ENCODE results near the gene GLYR1.

GLYR1 gene

GRCh38 chr16:4879049-4879448, 32.0 kb upstream of the GLYR1 start:
- no peak for DNase-seq

- DNase-seq = no peak
Observed at GRCh38 chr16:4877380-4877685, 30.2 kb upstream of the GLYR1 start.

DNA sequence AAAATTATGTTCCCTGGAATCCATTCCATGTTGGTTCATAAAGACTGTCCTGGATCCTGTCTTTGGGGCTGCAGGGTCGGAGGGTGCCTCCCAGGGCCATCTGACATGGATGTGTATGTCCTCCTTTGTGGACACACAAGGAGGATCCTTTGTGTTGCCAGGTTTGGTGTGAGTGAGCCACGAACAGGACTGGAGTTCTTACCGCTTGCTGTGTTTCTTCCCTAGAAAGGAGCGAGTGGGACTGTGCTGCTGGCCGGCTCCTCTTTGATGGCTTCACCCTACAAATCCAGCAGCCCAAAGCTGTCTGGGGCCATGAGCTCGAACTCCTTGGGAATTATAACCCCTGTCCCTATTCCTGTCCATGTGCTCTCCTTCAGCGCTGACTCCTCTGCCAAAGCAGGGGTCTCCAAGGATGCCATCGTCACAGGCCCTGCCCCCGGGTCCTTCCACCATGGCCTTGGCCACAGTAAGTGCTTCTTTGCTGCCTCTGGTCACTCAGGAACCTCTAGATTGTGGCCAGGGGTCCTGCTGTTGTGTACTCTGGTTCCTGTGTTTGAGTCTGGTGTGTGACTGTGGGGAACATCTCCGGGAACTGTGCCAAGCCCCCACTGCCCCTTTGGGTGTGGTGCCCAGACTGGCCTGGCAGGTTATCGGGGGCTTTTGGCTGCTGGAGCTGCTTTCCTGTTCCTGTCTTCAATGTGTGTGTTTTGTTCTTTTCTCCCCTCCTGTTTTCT, 29.7 kb upstream of the GLYR1 start:
- no peak for DNase-seq

GRCh38 chr16:4874666-4875065, 27.6 kb upstream of the GLYR1 start:
- no peak for DNase-seq

- DNase-seq = no peak
Observed at GRCh38 chr16:4873091-4873490, 26.0 kb upstream of the GLYR1 start.

DNA sequence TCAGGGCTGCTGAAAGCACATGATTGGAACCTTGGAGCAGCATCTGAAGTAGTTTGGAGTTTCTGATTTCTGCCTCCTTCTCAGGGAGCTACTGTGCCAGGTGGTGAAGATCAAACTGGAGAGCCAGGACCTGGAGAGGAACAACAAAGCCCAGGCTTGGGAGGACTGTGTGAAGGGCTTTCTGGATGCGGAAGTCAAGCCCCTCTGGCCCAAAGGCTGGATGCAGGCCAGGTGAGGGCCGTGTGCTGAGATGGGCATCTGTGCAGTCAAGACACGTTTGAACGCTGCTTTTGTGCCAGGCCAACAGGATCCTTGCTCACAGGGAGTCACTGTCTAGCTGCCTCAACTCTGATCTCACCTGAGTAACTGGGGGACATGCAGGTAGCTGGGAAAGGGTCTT, 24.0 kb upstream of the GLYR1 start:
- DNase-seq = peak; percentile 95

GRCh38 chr16:4870138-4870671, 23.1 kb upstream of the GLYR1 start:
- DNase-seq = peak; percentile 83

DNA sequence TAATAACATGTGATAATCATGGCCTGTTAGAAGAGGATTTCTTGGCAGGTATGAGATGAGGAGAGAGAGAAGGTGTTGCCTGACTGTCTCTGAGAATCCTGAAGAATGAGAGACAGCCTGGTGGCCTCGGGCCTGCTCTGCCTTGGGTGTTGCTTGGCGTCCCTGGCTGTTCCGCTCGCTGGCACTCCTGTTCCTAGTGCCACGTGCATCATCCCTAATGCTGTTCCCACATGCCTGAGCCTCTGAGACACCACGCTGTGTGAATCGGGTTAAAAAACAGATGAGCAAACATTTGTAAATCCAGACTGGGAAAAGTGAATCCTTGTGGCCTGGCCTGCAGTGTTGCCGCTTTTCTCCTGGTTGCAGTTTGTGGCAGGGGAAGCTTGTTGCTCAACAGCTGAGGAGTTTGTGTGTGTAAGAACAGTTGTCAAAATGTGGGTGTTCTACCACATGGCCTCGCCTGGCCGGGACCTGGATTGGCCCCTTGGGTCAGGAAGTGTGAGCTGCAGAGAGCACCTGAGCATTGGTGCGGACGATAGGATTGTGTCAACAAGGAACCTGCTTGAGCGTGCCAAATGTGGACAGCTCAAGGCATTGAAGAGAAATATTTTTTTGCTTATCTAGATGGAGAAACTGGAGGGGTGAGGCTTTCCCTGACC, 22.2 kb upstream of the GLYR1 start:
- peak; percentile 10 for DNase-seq

DNA sequence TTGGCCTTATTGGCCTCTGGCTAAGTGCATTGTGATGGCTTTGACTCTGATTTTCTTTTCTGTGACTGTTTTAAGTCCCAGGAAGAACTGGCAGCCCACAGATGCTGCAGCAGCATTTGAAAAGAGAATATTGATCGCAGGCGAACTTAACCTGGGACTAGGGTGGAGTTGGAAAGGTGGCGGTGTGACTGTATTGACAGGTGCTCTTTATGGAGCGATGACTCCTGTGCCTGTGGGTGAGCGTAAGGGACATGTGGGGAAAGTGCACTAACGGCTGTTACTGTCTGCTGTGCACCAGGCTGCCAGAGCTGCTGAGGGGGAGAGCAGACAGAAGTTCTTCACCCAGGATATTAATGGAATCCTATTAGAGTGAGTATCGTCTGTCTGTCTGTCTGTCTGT, 21.4 kb upstream of the GLYR1 start:
- no peak for DNase-seq

DNA sequence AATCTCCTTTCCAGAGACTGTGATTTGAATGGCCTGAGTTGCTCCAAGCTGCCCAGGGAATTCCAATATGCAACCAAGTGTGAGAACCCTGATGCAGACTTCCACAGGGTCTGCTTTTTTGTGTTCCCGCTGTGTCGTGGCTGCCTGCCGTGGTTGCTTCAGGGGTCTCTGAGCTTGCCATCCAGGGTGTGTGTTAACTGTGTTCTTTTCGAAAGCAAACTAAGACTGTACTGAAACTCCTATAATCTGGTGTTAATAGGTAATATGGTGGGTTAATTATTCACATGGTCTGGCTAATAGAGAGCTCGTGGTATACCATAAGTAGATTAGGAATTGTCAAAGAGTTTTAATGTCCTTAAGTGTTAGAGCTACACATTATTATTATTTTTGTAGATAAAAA, 20.9 kb upstream of the GLYR1 start:
- no peak for DNase-seq

- DNase-seq = no peak
Observed at GRCh38 chr16:4866586-4866985, 19.5 kb upstream of the GLYR1 start.

- DNase-seq = no peak
Observed at GRCh38 chr16:4865231-4865860, 18.3 kb upstream of the GLYR1 start.

GRCh38 chr16:4864728-4865127, 17.6 kb upstream of the GLYR1 start:
- DNase-seq = no peak

DNA sequence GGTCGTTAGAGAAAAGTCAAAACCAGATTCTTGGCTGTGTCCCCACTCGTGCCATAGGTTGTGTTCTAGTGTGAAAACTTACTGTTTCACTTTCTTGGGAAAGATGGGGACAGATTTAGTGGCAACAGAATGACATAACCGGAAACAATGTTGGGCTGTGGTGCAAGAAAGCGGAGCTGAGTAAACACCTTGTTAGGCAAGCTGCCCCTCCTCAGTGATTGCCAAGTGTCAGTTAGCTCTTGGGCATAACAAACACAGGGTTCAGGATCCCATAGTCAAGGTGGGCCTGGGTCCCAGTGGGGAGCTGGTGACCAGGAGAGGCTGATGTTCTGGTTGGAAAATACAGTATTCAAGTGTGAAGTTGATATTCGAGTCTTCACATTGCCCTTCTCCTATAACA, 15.6 kb upstream of the GLYR1 start:
- no peak for DNase-seq

- DNase-seq = no peak
Observed at GRCh38 chr16:4860727-4861342, 13.7 kb upstream of the GLYR1 start.

- DNase-seq = no peak
Observed at GRCh38 chr16:4859900-4860255, 12.8 kb upstream of the GLYR1 start.

- DNase-seq = no peak
Observed at GRCh38 chr16:4859190-4859899, 12.3 kb upstream of the GLYR1 start.

DNA sequence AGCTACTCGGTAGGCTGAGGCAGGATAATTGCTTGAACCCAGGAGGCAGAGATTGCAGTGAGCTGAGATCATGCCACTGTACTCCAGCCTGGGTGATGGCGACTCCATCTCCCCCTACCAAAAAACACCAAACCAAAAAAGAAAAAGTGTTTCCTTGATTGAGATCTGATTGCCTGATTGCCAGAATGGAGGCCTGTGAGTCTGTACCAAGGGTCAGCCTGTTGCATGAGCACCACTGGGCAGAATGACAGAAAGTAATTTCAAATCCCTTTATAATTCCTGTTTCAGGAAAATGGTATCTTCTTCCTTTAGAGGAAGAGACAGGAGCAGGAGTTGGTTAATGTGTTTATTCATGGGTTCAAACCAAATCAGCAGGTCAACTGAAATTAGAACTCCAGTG, 8.7 kb upstream of the GLYR1 start:
- DNase-seq = no peak

GRCh38 chr16:4855371-4855770, 8.3 kb upstream of the GLYR1 start:
- DNase-seq = no peak

DNA sequence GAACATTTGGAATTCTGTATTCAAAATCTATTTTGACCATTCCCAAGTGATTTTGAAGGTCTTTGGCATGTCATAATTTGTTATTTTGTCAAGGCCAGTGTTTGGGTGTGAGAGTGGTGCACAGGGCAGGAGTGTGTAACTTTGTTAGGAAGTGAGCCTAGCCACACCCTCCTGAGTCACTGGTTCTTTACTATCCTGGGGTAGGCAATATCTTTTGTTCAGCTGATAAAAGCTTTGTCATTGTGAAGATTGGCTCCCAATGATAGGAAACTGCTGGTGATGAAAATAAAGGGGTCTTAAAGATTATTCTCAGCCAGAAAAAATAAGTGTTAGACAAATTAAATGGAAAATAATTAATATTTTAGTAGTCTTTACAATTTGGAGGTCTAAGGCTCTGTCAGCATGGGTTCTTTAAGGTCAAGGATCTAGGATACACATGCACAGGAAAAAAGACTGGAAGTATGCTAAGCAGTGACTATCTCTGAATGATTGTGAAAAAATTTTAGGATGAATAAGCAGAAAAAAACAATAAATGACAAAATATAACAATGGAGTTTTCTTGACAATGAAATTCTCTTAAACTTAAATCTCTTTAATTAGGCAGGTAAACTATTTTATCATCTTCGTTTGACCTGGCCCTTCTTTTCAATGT, 5.3 kb upstream of the GLYR1 start:
- DNase-seq = no peak

- no peak for DNase-seq
Observed at GRCh38 chr16:4850211-4850610, 3.1 kb upstream of the GLYR1 start.

DNA sequence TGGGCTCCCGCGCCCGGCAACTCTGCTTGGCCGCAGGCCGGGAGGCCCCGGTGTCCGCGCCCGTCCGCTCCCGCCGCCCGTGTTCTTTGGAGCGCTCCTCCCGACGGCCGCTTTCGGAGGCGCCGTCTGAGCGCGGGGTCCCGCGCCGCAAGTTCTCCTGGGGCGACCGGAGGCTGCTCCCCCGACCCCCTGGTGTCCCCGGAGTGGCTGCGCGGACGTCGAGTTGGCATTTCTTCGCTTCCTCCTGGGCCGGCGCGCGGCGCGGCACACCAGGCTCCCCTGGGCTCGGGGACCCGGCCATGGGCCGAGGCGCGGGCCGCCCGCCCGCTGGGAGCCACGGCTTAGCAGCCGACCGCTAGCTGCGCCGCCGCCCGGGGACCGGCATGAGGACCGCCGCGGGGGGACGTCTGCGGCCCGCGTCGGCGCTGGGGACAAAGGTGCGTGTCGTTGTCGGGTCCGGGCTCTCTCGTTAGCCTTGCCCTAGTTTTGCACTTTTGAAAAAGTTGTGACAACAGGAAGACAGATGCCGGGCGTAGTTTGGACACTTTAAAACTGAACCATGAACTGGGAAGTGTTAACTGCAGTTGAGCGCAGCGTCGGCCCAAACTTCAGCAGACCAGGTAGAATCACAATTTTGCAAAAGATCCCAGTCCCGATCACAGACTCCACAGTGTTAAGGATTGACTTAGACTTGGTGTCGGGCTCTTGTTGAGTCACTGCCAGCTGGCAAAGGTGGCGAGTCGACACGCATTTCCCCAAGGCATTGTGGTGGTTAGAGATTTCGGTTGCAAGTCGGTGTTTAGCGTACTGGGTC, 893 bp upstream of the GLYR1 start:
- DNase-seq = peak; percentile 11

Measured in DMS79 (cell line).